ENCODE results near the gene HOXD8. TPM values are rescaled to one million over a fixed set of nuclear protein-coding genes. Genes with fewer than 3 reads are reported as not detected.

The HOXD8 gene
- total RNA-seq, 1 experiment from 2014 or later = not detected

DNA sequence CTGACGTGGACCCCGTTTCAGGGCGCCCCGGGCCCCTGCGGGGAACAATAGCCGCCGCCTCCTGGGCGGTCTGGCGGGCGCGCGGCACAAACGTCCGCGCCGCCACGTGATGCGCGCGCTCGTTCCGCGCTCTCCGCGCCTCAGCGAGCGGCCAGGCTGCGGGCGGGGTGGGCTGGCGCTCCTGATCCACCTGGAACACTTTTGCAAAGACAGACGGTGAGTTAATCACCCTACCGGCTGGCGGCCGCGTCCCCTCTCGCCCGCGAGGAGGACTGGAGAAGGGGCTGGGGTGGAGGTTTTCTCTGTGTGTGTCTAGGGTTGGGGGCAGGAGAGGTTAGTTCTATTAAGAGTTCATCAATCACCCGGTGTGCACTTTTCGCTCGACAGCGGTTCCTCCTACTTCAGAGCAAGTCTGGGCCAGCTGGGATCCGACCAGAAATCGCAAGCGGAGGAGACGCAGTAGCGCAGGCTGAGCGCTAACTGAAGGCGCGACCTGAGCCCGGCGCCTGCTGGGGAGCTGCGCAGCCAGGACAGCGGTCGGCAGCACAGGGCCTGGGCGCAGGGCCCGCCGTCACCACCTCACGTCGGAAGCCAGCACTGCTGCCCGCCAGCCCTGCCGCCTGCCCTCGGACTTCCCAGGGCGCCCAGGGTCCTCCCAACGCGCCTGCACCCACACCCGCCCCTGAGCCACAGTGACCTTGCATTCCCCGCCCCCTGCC is 48.7 kb downstream of the HOXD8 start:
- POLR2A ChIA-PET = no interaction called here
- no peak overlapping the region for H3K27ac Mint-ChIP-seq (ENCODE audit: low read depth, unreplicated experiment)
- intact Hi-C loops (cut with micrococcal nuclease) = no loop called here
- TF ChIP-seq, protein P1, sequence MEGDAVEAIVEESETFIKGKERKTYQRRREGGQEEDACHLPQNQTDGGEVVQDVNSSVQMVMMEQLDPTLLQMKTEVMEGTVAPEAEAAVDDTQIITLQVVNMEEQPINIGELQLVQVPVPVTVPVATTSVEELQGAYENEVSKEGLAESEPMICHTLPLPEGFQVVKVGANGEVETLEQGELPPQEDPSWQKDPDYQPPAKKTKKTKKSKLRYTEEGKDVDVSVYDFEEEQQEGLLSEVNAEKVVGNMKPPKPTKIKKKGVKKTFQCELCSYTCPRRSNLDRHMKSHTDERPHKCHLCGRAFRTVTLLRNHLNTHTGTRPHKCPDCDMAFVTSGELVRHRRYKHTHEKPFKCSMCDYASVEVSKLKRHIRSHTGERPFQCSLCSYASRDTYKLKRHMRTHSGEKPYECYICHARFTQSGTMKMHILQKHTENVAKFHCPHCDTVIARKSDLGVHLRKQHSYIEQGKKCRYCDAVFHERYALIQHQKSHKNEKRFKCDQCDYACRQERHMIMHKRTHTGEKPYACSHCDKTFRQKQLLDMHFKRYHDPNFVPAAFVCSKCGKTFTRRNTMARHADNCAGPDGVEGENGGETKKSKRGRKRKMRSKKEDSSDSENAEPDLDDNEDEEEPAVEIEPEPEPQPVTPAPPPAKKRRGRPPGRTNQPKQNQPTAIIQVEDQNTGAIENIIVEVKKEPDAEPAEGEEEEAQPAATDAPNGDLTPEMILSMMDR (IDR thresholded peaks at IDR 0.05; ENCODE audit: unreplicated experiment) = no peak
- H3K4me3 Mint-ChIP-seq (ENCODE audit: unreplicated experiment) = no peak overlapping the region
- H3K9me3 Mint-ChIP-seq (ENCODE audit: unreplicated experiment) = no peaks in the 10 kb centered on the region
- no TSS peak for BruUV-seq (replicated peaks)
- DNase-seq (ENCODE audit: unreplicated experiment) = peak; percentile 20
- peaks cover 14% of the 10 kb centered on the region for H3K27me3 Mint-ChIP-seq (ENCODE audit: insufficient read depth, unreplicated experiment)
- CTCF ChIA-PET = interaction anchor here (0.7 kb wide), 1 partner anchor 474 kb away, joined by 3 read pairs; no protein-coding TSS in a partner anchor
- H3K36me3 Mint-ChIP-seq (ENCODE audit: insufficient read depth, unreplicated experiment) = no peaks in the 10 kb centered on the region
- H3K4me1 Mint-ChIP-seq (ENCODE audit: insufficient read depth, unreplicated experiment) = no peaks in the 10 kb centered on the region

DNA sequence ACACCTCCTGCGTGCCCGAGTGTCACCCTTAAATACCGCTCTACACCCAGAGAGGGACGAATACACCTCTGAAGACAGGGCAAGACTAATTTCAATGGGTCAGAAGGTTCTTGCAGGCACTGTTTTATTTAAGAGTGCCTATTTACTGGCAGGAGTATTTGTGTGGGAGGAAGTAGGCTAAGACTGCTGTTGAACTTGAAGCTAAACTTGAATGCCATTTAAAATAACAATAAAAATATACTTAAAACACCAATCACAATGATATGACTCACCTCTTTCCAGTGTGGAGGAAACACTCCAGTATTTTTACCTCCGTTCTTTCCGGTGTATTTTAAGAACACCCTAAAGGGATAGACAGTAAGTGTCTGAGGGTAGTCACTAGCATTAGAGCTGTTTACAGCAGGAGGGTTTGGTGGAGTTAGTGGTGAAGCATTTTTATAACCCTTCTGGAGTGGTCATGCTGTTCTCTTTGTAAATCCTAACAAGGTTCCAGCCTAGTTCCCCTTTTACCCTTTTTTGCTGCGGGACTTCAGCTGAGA is 49.3 kb downstream of the HOXD8 start:
- Mint-ChIP-seq H3K27ac (ENCODE audit: low read depth, unreplicated experiment) (no peak overlapping the region), H3K36me3 (ENCODE audit: insufficient read depth, unreplicated experiment) (no peaks in the 10 kb centered on the region), H3K4me3 (ENCODE audit: unreplicated experiment) (no peak overlapping the region), H3K4me1 (ENCODE audit: insufficient read depth, unreplicated experiment) (no peaks in the 10 kb centered on the region), H3K27me3 (ENCODE audit: insufficient read depth, unreplicated experiment) (peaks cover 14% of the 10 kb centered on the region), H3K9me3 (ENCODE audit: unreplicated experiment) (no peaks in the 10 kb centered on the region)
- intact Hi-C loops (cut with micrococcal nuclease) = no loop called here
- peak; percentile 22 for DNase-seq (ENCODE audit: unreplicated experiment)
- POLR2A ChIA-PET = no interaction called here
- TF ChIP-seq, protein P1 (IDR thresholded peaks at IDR 0.05; ENCODE audit: unreplicated experiment) = no peak
- no TSS peak for BruUV-seq (replicated peaks)
- CTCF ChIA-PET = interaction anchor here (0.7 kb wide), 2 partner anchors 473 to 477 kb away, joined by 3 read pairs; no protein-coding TSS in a partner anchor

DNA sequence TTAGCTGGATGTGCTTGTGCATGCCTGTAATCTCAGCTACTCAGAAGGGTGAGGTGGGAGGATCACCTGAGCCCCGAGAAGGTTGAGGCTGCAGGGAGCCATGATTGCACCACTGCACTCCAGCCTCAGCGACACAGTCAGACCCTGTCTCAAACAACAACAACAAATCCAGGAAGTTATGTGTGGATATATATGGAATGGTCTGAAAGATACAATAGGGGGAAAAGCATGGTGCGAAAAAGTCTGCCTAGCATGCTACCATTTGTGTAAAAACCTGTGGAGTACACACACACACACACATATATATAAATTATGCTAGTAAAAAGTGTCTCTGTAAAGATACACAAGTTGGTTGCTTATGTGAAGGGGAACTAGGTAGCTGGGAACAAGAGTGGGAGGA is 52.0 kb downstream of the HOXD8 start:
- intact Hi-C loops (cut with micrococcal nuclease) = no loop called here
- no peaks in the 10 kb centered on the region for H3K9me3 Mint-ChIP-seq (ENCODE audit: unreplicated experiment)
- TF ChIP-seq, protein P1 (IDR thresholded peaks at IDR 0.05; ENCODE audit: unreplicated experiment) = no peak
- no peak overlapping the region for H3K4me3 Mint-ChIP-seq (ENCODE audit: unreplicated experiment)
- ChIA-PET CTCF (interaction anchor here (0.6 to 1.2 kb wide), 3 partner anchors 18 to 372 kb away, joined by 3 to 6 read pairs (median 3); no protein-coding TSS in a partner anchor), POLR2A (no interaction called here)
- DNase-seq (ENCODE audit: unreplicated experiment) = no peak
- peaks cover 14% of the 10 kb centered on the region for H3K27me3 Mint-ChIP-seq (ENCODE audit: insufficient read depth, unreplicated experiment)
- H3K4me1 Mint-ChIP-seq (ENCODE audit: insufficient read depth, unreplicated experiment) = no peaks in the 10 kb centered on the region
- no TSS peak for BruUV-seq (replicated peaks)
- H3K36me3 Mint-ChIP-seq (ENCODE audit: insufficient read depth, unreplicated experiment) = no peaks in the 10 kb centered on the region
- no peak overlapping the region for H3K27ac Mint-ChIP-seq (ENCODE audit: low read depth, unreplicated experiment)

Small RNA genes lying within 50 kb of the gene (microRNA-seq; reads per million reads assigned to microRNA genes)
- 68.7 reads per million, percentile 69 among the genes with 10 or more reads in this experiment for gene MIR10B

Other genes with a start within 250 kb of the HOXD8 start
- gene LNPK, start 127.4 kb upstream of the HOXD8 start, total RNA-seq (2022) = 21.8 and 23.3 TPM in 2 replicates
- gene EVX2, start 45.7 kb upstream of the HOXD8 start, total RNA-seq (2022) = not detected in 2 replicates
- gene HOXD13, start 37.0 kb upstream of the HOXD8 start, total RNA-seq (2022) = not detected in 2 replicates
- not detected in 2 replicates for gene HOXD12, start 29.9 kb upstream of the HOXD8 start, total RNA-seq (2022)
- gene HOXD11, start 22.4 kb upstream of the HOXD8 start, total RNA-seq (2022) = not detected in 2 replicates
- gene HOXD10, start 12.9 kb upstream of the HOXD8 start, total RNA-seq (2022) = not detected in 2 replicates
- not detected in 2 replicates for gene HOXD9, start 7.0 kb upstream of the HOXD8 start, total RNA-seq (2022)
- not detected in 2 replicates for gene HOXD4, start 21.8 kb downstream of the HOXD8 start, total RNA-seq (2022)
- gene HOXD3, start 27.6 kb downstream of the HOXD8 start, total RNA-seq (2022) = not detected in 2 replicates
- gene HOXD1, start 59.0 kb downstream of the HOXD8 start, total RNA-seq (2022) = not detected in 2 replicates
- gene MTX2, start 139.7 kb downstream of the HOXD8 start, total RNA-seq (2022) = 38.0 and 40.9 TPM in 2 replicates

Measured in MCF 10A (cell line).